ENCODE results near the gene ALG12. TPM values are rescaled to one million over a fixed set of nuclear protein-coding genes. Genes with fewer than 3 reads are reported as not detected.

ALG12 gene
- total RNA-seq, 1 donor from 2014 or later = 20.6 TPM

GRCh38 chr22:49922926-49923325 is 4.7 kb upstream of the ALG12 start:
- Mint-ChIP-seq H3K4me1 (ENCODE audit: low read depth) (peaks cover 10% of the 10 kb centered on the region), H3K9me3 (ENCODE audit: low read depth) (no peaks in the 10 kb centered on the region), H3K4me3 (ENCODE audit: unreplicated experiment) (no peak overlapping the region), H3K36me3 (ENCODE audit: low read depth) (peaks cover 7% of the 10 kb centered on the region), H3K27ac (ENCODE audit: unreplicated experiment) (no peak overlapping the region), H3K27me3 (ENCODE audit: low read depth) (no peaks in the 10 kb centered on the region)
- no peak for DNase-seq (ENCODE audit: low spot score)
- TF ChIP-seq CTCF (IDR thresholded peaks at IDR 0.05) = no peak

- no peaks in the 10 kb centered on the region for H3K27me3 Mint-ChIP-seq (ENCODE audit: low read depth)
- H3K9me3 Mint-ChIP-seq (ENCODE audit: low read depth) = no peaks in the 10 kb centered on the region
- H3K27ac Mint-ChIP-seq (ENCODE audit: unreplicated experiment) = no peak overlapping the region
- peaks cover 7% of the 10 kb centered on the region for H3K36me3 Mint-ChIP-seq (ENCODE audit: low read depth)
- no peak for DNase-seq (ENCODE audit: low spot score)
- no peak overlapping the region for H3K4me3 Mint-ChIP-seq (ENCODE audit: unreplicated experiment)
- TF ChIP-seq CTCF (IDR thresholded peaks at IDR 0.05) = no peak
- H3K4me1 Mint-ChIP-seq (ENCODE audit: low read depth) = peaks cover 12% of the 10 kb centered on the region
These were observed 4.2 kb upstream of the ALG12 start for GRCh38 chr22:49922484-49922883.

GRCh38 chr22:49921508-49922278 is 3.5 kb upstream of the ALG12 start:
- Mint-ChIP-seq H3K36me3 (ENCODE audit: low read depth) (peaks cover 6% of the 10 kb centered on the region), H3K27me3 (ENCODE audit: low read depth) (no peaks in the 10 kb centered on the region)

GRCh38 chr22:49920859-49921258 is 2.6 kb upstream of the ALG12 start:
- Mint-ChIP-seq H3K9me3 (ENCODE audit: low read depth) (no peaks in the 10 kb centered on the region), H3K4me1 (ENCODE audit: low read depth) (peaks cover 19% of the 10 kb centered on the region), H3K4me3 (ENCODE audit: unreplicated experiment) (no peak overlapping the region), H3K27ac (ENCODE audit: unreplicated experiment) (no peak overlapping the region), H3K27me3 (ENCODE audit: low read depth) (no peaks in the 10 kb centered on the region), H3K36me3 (ENCODE audit: low read depth) (peaks cover 6% of the 10 kb centered on the region)
- TF ChIP-seq CTCF (IDR thresholded peaks at IDR 0.05) = no peak
- DNase-seq (ENCODE audit: low spot score) = no peak

More at GRCh38 chr22:49921508-49922278, 3.5 kb upstream of the ALG12 start:
- no peaks in the 10 kb centered on the region for H3K9me3 Mint-ChIP-seq (ENCODE audit: low read depth)
- no peak overlapping the region for H3K4me3 Mint-ChIP-seq (ENCODE audit: unreplicated experiment)
- TF ChIP-seq CTCF (IDR thresholded peaks at IDR 0.05) = no peak
- peaks cover 19% of the 10 kb centered on the region for H3K4me1 Mint-ChIP-seq (ENCODE audit: low read depth)
- no peak overlapping the region for H3K27ac Mint-ChIP-seq (ENCODE audit: unreplicated experiment)
- DNase-seq (ENCODE audit: low spot score) = peak; percentile 91

- H3K36me3 Mint-ChIP-seq (ENCODE audit: low read depth) = no peaks in the 10 kb centered on the region
- H3K9me3 Mint-ChIP-seq (ENCODE audit: low read depth) = no peaks in the 10 kb centered on the region
- peaks cover 19% of the 10 kb centered on the region for H3K4me1 Mint-ChIP-seq (ENCODE audit: low read depth)
- peak overlapping the region; percentile 65 for H3K4me3 Mint-ChIP-seq (ENCODE audit: unreplicated experiment)
- H3K27ac Mint-ChIP-seq (ENCODE audit: unreplicated experiment) = no peak overlapping the region
- TF ChIP-seq CTCF (IDR thresholded peaks at IDR 0.05) = no peak
- no peaks in the 10 kb centered on the region for H3K27me3 Mint-ChIP-seq (ENCODE audit: low read depth)
- peak; percentile 88 for DNase-seq (ENCODE audit: low spot score)
These were observed 958 bp upstream of the ALG12 start for GRCh38 chr22:49918911-49919881.
